WTC11 (cell line): Measurements from ENCODE around the gene SYNGAP1. TPM values are rescaled to one million over a fixed set of nuclear protein-coding genes. Genes with fewer than 3 reads are reported as not detected.
"Not testable (repeated sequence)": the region's sequence is repeated elsewhere in the genome, so short reads cannot be mapped to it uniquely, and the experiment has no call there.

Experiments used
- ATAC-seq: fragments of 200-7000 bp; cut with Tn5 transposase; 2 replicates; pipeline ENCODE4 v1.10.0; 2021; ENCODE audit warnings: mild to moderate bottlenecking, moderate library complexity
- CTCF ChIA-PET: fragments of 300-600 bp; sonication (Branson Sonifier 250); formaldehyde crosslinking; loops from one replicate; lab custom pipeline; 2021; ENCODE audit warnings: antibody characterized with exemption; lab: Charles Lee
- POLR2A ChIA-PET: fragments of 350-600 bp; sonication (Branson Sonifier 250); formaldehyde crosslinking; loops from one replicate; lab custom pipeline; 2021; ENCODE audit warnings: antibody characterized with exemption; lab: Charles Lee
- DNase-seq: peaks from one replicate; pipeline ENCODE4 v3.0.0; 2021; ENCODE audit warnings: low spot score
- H3K27ac Mint-ChIP-seq: 2 replicates; pipeline ENCODE4 v1.8.0; 2021; ENCODE audit warnings: mixed read lengths
- H3K27me3 Mint-ChIP-seq: 2 replicates; pipeline ENCODE4 v1.8.0; 2021; ENCODE audit warnings: low read depth, mild to moderate bottlenecking, moderate library complexity, mixed read lengths
- H3K36me3 Mint-ChIP-seq: 2 replicates; pipeline ENCODE4 v1.8.0; 2021; ENCODE audit warnings: mixed read lengths
- H3K4me1 Mint-ChIP-seq: 2 replicates; pipeline ENCODE4 v1.8.0; 2022; ENCODE audit warnings: mixed read lengths
- H3K4me3 Mint-ChIP-seq: 2 replicates; pipeline ENCODE4 v1.8.0; 2021; ENCODE audit warnings: mild to moderate bottlenecking, moderate library complexity, mixed read lengths
- H3K9me3 Mint-ChIP-seq: 2 replicates; pipeline ENCODE4 v1.8.0; 2021; ENCODE audit warnings: mixed read lengths
- AFF4 ChIP-seq: sonication (generic); formaldehyde crosslinking; IDR thresholded peaks from 2 replicates; pipeline ENCODE4 v1.8.1; 2023; ENCODE audit warnings: mild to moderate bottlenecking, missing genetic modification reagents, borderline replicate concordance
- ATF1 ChIP-seq: sonication (generic); formaldehyde crosslinking; IDR thresholded peaks from 2 replicates; pipeline ENCODE4 v1.8.1; 2023; ENCODE audit warnings: mild to moderate bottlenecking, moderate library complexity, missing genetic modification reagents
- CBFB ChIP-seq: sonication (generic); formaldehyde crosslinking; IDR thresholded peaks from 2 replicates; pipeline ENCODE4 v1.8.1; 2022; ENCODE audit warnings: mild to moderate bottlenecking, low read depth, missing genetic modification reagents
- ESRRA ChIP-seq: sonication (generic); formaldehyde crosslinking; IDR thresholded peaks from 2 replicates; pipeline ENCODE4 v1.8.1; 2022; ENCODE audit warnings: mild to moderate bottlenecking, missing genetic modification reagents, borderline replicate concordance
- ETV6 ChIP-seq: sonication (generic); formaldehyde crosslinking; IDR thresholded peaks from 2 replicates; pipeline ENCODE4 v1.8.1; 2022; ENCODE audit warnings: mild to moderate bottlenecking, missing genetic modification reagents
- FOXJ3 ChIP-seq: sonication (generic); formaldehyde crosslinking; IDR thresholded peaks from 2 replicates; pipeline ENCODE4 v1.9.0; 2021; ENCODE audit warnings: missing genetic modification reagents, mild to moderate bottlenecking, borderline replicate concordance
- IRF1 ChIP-seq: sonication (generic); formaldehyde crosslinking; IDR thresholded peaks from 2 replicates; pipeline ENCODE4 v1.8.0; 2023; ENCODE audit warnings: missing genetic modification reagents
- MXD4 ChIP-seq: fragments of 250-450 bp; sonication (Bioruptor Pico); IDR thresholded peaks from 2 replicates; pipeline ENCODE4 v1.8.0; 2021; ENCODE audit warnings: mild to moderate bottlenecking, moderate library complexity, borderline replicate concordance
- NR2C2 ChIP-seq: sonication (generic); formaldehyde crosslinking; IDR thresholded peaks from 2 replicates; pipeline ENCODE4 v1.8.0; 2022; ENCODE audit warnings: mild to moderate bottlenecking, missing genetic modification reagents
- OVOL2 ChIP-seq: fragments of 250-450 bp; sonication (Bioruptor Pico); IDR thresholded peaks from 2 replicates; pipeline ENCODE4 v1.9.0; 2021; ENCODE audit warnings: mild to moderate bottlenecking, borderline replicate concordance
- ZNF138 ChIP-seq: sonication (generic); formaldehyde crosslinking; conservative IDR thresholded peaks from 2 replicates; pipeline ENCODE4 v1.8.1; 2022; ENCODE audit warnings: mild to moderate bottlenecking, moderate library complexity, missing genetic modification reagents
- ZNF219 ChIP-seq: sonication (generic); formaldehyde crosslinking; IDR thresholded peaks from 2 replicates; pipeline ENCODE4 v1.8.0; 2023; ENCODE audit warnings: missing genetic modification reagents, mild to moderate bottlenecking, borderline replicate concordance
- ZNF281 ChIP-seq: sonication (generic); formaldehyde crosslinking; IDR thresholded peaks from 2 replicates; pipeline ENCODE4 v1.8.0; 2023; ENCODE audit warnings: mild to moderate bottlenecking, missing genetic modification reagents
- total RNA-seq: library from RNA; stranded (reverse); gene quantifications from 3 replicates; pipeline ENCODE4 v1.2.3, GENCODE V29; 2021
- TF ChIP-seq, protein P1 (sequence below): sonication (generic); formaldehyde crosslinking; IDR thresholded peaks from 2 replicates; pipeline ENCODE4 v1.8.1; 2022; ENCODE audit warnings: low read depth, missing genetic modification reagents, borderline replicate concordance
- TF ChIP-seq, protein P2 (sequence below): sonication (generic); formaldehyde crosslinking; IDR thresholded peaks from 2 replicates; pipeline ENCODE4 v1.8.1; 2022; ENCODE audit warnings: mild to moderate bottlenecking, missing genetic modification reagents, moderate library complexity, borderline replicate concordance
- TF ChIP-seq, protein P3 (sequence below): fragments of 250-450 bp; sonication (Bioruptor Pico); conservative IDR thresholded peaks from 2 replicates; pipeline ENCODE4 v1.9.0; 2021; ENCODE audit warnings: mild to moderate bottlenecking

SYNGAP1 gene
- total RNA-seq, 1 experiment from 2014 or later, result 139 TPM

GRCh38 chr6:33377171-33377570 lies 42.7 kb upstream of the SYNGAP1 start:
- POLR2A ChIA-PET, result no interaction called here
- CTCF ChIA-PET, result no interaction called here
- no peak for ATAC-seq
- no peak overlapping the region for H3K27ac Mint-ChIP-seq
- H3K36me3 Mint-ChIP-seq, result no peaks in the 10 kb centered on the region
- TF ChIP-seq CBFB (no peak), FOXJ3 (CRISPR knock-in tag) (no peak), IRF1 (CRISPR knock-in tag) (no peak), ZNF138 (CRISPR knock-in tag) (no peak), AFF4 (no peak), ZNF281 (no peak)
- TF ChIP-seq, protein P1, sequence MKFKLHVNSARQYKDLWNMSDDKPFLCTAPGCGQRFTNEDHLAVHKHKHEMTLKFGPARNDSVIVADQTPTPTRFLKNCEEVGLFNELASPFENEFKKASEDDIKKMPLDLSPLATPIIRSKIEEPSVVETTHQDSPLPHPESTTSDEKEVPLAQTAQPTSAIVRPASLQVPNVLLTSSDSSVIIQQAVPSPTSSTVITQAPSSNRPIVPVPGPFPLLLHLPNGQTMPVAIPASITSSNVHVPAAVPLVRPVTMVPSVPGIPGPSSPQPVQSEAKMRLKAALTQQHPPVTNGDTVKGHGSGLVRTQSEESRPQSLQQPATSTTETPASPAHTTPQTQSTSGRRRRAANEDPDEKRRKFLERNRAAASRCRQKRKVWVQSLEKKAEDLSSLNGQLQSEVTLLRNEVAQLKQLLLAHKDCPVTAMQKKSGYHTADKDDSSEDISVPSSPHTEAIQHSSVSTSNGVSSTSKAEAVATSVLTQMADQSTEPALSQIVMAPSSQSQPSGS (CRISPR knock-in tag), result no peak
- TF ChIP-seq, all 79 proteins: peak for 0
- Mint-ChIP-seq H3K4me3 (no peak overlapping the region), H3K27me3 (no peaks in the 10 kb centered on the region; the same call in 1 of the 2 replicates), H3K9me3 (no peaks in the 10 kb centered on the region), H3K4me1 (peaks cover 32% of the 10 kb centered on the region)
- no peak for DNase-seq

DNA sequence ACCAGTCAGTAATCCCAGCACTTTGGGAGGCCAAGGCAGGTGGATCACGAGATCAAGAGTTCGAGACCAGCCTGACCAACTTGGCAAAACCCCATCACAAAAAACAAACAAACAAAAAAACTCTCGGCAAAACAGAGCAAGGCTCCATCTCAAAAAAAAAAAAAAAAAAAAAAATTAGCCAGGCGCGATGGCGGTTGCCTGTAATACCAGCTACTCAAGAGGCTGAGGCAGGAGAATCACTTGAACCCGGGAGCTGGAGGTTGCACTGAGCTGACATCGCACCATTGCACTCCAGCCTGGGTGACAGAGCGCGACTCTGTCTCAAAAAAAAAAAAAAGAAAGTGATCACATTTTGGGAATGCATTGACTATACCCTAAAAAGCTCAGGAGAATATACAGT lies 40.7 kb upstream of the SYNGAP1 start:
- ATAC-seq, H3K4me3 Mint-ChIP-seq, H3K27ac Mint-ChIP-seq, H3K36me3 Mint-ChIP-seq, DNase-seq, H3K27me3 Mint-ChIP-seq, H3K9me3 Mint-ChIP-seq, POLR2A ChIA-PET: not testable (repeated sequence)
- CTCF ChIA-PET, result interaction anchor here (0.7 to 1.0 kb wide), 2 partner anchors 12 to 14 kb away, joined by 3 to 5 read pairs; no protein-coding TSS in a partner anchor
- peaks cover 18% of the 10 kb centered on the region for H3K4me1 Mint-ChIP-seq

- H3K4me1 Mint-ChIP-seq, result peaks cover 8% of the 10 kb centered on the region
- CTCF ChIA-PET, result no interaction called here
- no peaks in the 10 kb centered on the region for H3K9me3 Mint-ChIP-seq
- DNase-seq (no peak), ATAC-seq (no peak)
- H3K27ac Mint-ChIP-seq, result peak overlapping the region; percentile 24; the same call in 1 of the 2 replicates
- H3K27me3 Mint-ChIP-seq, result no peaks in the 10 kb centered on the region; the same call in 1 of the 2 replicates
- no peaks in the 10 kb centered on the region for H3K36me3 Mint-ChIP-seq
- POLR2A ChIA-PET, result no interaction called here
- no peak overlapping the region for H3K4me3 Mint-ChIP-seq
- TF ChIP-seq OVOL2 (CRISPR knock-in tag) (no peak), ATF1 (CRISPR knock-in tag) (no peak), ZNF219 (CRISPR knock-in tag) (no peak), ESRRA (CRISPR knock-in tag) (no peak), ETV6 (no peak), MXD4 (CRISPR knock-in tag) (no peak), NR2C2 (CRISPR knock-in tag) (no peak)
- TF ChIP-seq, protein P2, sequence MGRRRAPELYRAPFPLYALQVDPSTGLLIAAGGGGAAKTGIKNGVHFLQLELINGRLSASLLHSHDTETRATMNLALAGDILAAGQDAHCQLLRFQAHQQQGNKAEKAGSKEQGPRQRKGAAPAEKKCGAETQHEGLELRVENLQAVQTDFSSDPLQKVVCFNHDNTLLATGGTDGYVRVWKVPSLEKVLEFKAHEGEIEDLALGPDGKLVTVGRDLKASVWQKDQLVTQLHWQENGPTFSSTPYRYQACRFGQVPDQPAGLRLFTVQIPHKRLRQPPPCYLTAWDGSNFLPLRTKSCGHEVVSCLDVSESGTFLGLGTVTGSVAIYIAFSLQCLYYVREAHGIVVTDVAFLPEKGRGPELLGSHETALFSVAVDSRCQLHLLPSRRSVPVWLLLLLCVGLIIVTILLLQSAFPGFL (CRISPR knock-in tag), result no peak
- TF ChIP-seq, protein P3, sequence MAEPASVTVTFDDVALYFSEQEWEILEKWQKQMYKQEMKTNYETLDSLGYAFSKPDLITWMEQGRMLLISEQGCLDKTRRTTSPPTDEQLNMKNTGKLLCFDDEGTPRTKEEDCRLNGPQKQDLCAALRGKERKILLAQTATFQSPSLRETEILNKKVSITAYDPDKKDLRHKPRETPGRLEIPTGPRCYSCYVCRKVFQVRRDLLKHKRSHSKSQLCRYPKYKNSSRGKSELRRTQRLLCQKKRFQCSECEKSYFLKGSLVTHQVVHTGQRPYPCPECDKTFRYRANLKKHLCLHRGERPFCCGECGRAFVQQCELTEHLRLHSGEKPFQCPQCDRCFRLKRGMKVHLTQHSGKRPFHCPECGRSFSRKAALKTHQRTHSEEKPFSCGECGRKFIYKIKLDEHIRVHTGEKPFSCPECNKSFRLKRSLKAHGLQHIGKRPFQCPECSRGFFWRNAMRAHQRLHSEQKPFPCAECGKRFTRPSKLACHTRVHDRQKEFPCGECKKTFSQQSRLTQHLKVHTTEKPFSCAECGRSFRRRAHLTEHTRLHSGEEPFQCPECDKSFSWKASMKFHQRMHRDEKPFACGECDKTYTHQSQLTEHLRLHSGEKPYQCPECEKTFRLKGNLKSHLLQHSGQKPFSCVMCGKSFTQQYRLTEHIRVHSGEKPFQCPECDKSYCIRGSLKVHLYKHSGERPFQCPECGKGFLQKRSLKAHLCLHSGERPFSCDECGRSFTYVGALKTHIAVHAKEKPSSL (CRISPR knock-in tag), result no peak
These were observed 39.4 kb upstream of the SYNGAP1 start for GRCh38 chr6:33380272-33380981.
